Fibroblast of lung (primary cell): ENCODE results near the gene IQSEC3. TPM values are rescaled to one million over a fixed set of nuclear protein-coding genes. Genes with fewer than 3 reads are reported as not detected.

Source experiments
- DNase-seq, 2 donors: peaks; one replicate each; pipeline versions ENCODE4 v3.0.0 to v3.0.0-alpha.2; 2010; ENCODE audit warnings: low read depth in 2 of 2
- H2AFZ ChIP-seq: 2 replicates; pipeline ENCODE4 v1.5.1; 2012; ENCODE audit warnings: low read length, control low read depth, inconsistent platforms
- H3K27ac ChIP-seq: 2 replicates; pipeline ENCODE4 v1.5.1; 2011; ENCODE audit warnings: low read length, control low read depth; ENCODE audit not compliant: insufficient read depth
- H3K27me3 ChIP-seq: 2 replicates; pipeline ENCODE4 v1.5.1; 2011; ENCODE audit warnings: mild to moderate bottlenecking, low read length; ENCODE audit not compliant: control insufficient read depth, insufficient read depth
- H3K36me3 ChIP-seq: 2 replicates; pipeline ENCODE4 v1.5.1; 2011; ENCODE audit warnings: low read length; ENCODE audit not compliant: control insufficient read depth, insufficient read depth
- H3K4me1 ChIP-seq: 2 replicates; pipeline ENCODE4 v1.5.1; 2011; ENCODE audit warnings: low read length; ENCODE audit not compliant: control insufficient read depth, insufficient read depth; ENCODE audit errors: extremely low read depth
- H3K4me2 ChIP-seq: 2 replicates; pipeline ENCODE4 v1.5.1; 2011; ENCODE audit warnings: low read length, control low read depth; ENCODE audit not compliant: insufficient read depth; ENCODE audit errors: extremely low read depth
- H3K4me3 ChIP-seq, 4 experiments: fragments of 200-600 bp in 1 of 4; sonication (generic) in 1 of 4; replicated peaks in 1 of 4; 2 replicates each; pipeline ENCODE4 v1.5.1; 2011 to 2016; ENCODE audit warnings: low read length in 4 of 4, low read depth in 3 of 4, mild to moderate bottlenecking in 3 of 4, control low read depth in 2 of 4, inconsistent platforms in 1 of 4, mixed read lengths in 1 of 4; ENCODE audit not compliant: insufficient read depth in 1 of 4; ENCODE audit errors: control extremely low read depth in 1 of 4
- H3K79me2 ChIP-seq: 2 replicates; pipeline ENCODE4 v1.5.1; 2012; ENCODE audit warnings: mild to moderate bottlenecking, low read length, inconsistent platforms; ENCODE audit not compliant: control insufficient read depth, insufficient read depth
- H3K9ac ChIP-seq: 2 replicates; pipeline ENCODE4 v1.5.1; 2011; ENCODE audit warnings: mild to moderate bottlenecking, low read length, control low read depth; ENCODE audit not compliant: insufficient read depth
- H3K9me3 ChIP-seq: 2 replicates; pipeline ENCODE4 v1.5.1; 2012; ENCODE audit warnings: low read depth, low read length; ENCODE audit not compliant: control insufficient read depth, insufficient read depth
- H4K20me1 ChIP-seq: 2 replicates; pipeline ENCODE4 v1.5.1; 2011; ENCODE audit warnings: low read length; ENCODE audit not compliant: control insufficient read depth, insufficient read depth; ENCODE audit errors: extremely low read depth
- EZH2 ChIP-seq: IDR thresholded peaks from 2 replicates; pipeline ENCODE4 v1.5.1; 2012; ENCODE audit warnings: low read length, control low read depth, mild to moderate bottlenecking; ENCODE audit errors: missing control alignments
- polyA plus RNA-seq, 2 donors: library from polyadenylated mRNA; depleted of rRNA in 1 of 2; stranded (reverse) in 1 of 2; unstranded in 1 of 2; fragments of >200 nt; gene quantifications; 2 replicates each; pipeline ENCODE4 v1.2.1, GENCODE V29; 2011 to 2012; ENCODE audit warnings: missing spikeins in 1 of 2
- total RNA-seq: library from RNA; depleted of rRNA; stranded (reverse); fragments of >200 nt; gene quantifications from 2 replicates; pipeline ENCODE4 v1.2.1, GENCODE V29; 2014
- TF ChIP-seq, protein P1 (sequence below), 2 donors: IDR thresholded peaks in 1 of 2; conservative IDR thresholded peaks in 1 of 2; 1 replicate in 1 of 2; 2 replicates in 1 of 2; pipeline ENCODE4 v1.5.1; 2011 to 2012; ENCODE audit warnings: low read length in 2 of 2, control low read depth in 1 of 2, inconsistent platforms in 1 of 2, low read depth in 1 of 2, mild to moderate bottlenecking in 1 of 2

IQSEC3 gene
- total and polyA plus RNA-seq, 2 donors (not counting 1 experiment from before 2014, with no cell fraction given), result 0.14 to 1.3 TPM

- Histone ChIP-seq H3K4me1 (no peaks in the 10 kb centered on the region), H3K27me3 (peaks cover 11% of the 10 kb centered on the region)
Observed at GRCh38 chr12:114626-115211, 48.2 kb downstream of the IQSEC3 start.

DNA sequence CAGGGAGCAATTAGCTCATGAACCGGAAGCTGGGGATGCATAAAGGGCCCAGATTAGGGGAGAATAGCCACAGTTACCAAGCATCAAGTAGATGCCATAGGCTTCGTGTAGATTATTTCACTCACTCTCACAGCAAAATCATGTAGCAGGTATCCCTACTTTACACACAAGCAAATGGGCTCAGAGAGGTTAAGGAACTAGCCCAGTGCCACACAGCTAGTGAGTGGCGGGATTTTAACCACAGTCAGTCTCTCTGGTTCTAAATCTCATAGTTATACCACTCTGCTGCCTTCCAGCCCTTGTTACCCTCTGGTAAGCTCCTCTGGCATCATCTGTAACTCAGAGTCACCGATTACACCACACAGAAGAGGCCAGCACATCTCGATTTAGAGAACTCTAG is 49.0 kb downstream of the IQSEC3 start:
- Histone ChIP-seq H3K27me3 (peaks cover 11% of the 10 kb centered on the region), H3K79me2 (no peaks in the 10 kb centered on the region), H3K27ac (no peak overlapping the region), H3K36me3 (no peaks in the 10 kb centered on the region), H3K4me2 (no peak overlapping the region), H2AFZ (no peak overlapping the region), H3K4me1 (no peaks in the 10 kb centered on the region), H3K9ac (no peak overlapping the region), H4K20me1 (no peaks in the 10 kb centered on the region), H3K9me3 (no peaks in the 10 kb centered on the region), H3K4me3 (no peak overlapping the region)
- TF ChIP-seq, protein P1, sequence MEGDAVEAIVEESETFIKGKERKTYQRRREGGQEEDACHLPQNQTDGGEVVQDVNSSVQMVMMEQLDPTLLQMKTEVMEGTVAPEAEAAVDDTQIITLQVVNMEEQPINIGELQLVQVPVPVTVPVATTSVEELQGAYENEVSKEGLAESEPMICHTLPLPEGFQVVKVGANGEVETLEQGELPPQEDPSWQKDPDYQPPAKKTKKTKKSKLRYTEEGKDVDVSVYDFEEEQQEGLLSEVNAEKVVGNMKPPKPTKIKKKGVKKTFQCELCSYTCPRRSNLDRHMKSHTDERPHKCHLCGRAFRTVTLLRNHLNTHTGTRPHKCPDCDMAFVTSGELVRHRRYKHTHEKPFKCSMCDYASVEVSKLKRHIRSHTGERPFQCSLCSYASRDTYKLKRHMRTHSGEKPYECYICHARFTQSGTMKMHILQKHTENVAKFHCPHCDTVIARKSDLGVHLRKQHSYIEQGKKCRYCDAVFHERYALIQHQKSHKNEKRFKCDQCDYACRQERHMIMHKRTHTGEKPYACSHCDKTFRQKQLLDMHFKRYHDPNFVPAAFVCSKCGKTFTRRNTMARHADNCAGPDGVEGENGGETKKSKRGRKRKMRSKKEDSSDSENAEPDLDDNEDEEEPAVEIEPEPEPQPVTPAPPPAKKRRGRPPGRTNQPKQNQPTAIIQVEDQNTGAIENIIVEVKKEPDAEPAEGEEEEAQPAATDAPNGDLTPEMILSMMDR (conservative IDR thresholded peaks at IDR 0.05 in 1 of 2, IDR thresholded peaks at IDR 0.05 in 1 of 2; ENCODE audit: low read depth in 1 of 2, low read length in 2 of 2), result no peak
- no peak for TF ChIP-seq EZH2
- no peak for DNase-seq

More at GRCh38 chr12:114626-115211, 48.2 kb downstream of the IQSEC3 start:
- Histone ChIP-seq H3K4me3 (no peak overlapping the region), H3K9ac (no peak overlapping the region), H3K27ac (no peak overlapping the region), H2AFZ (no peak overlapping the region), H3K79me2 (no peaks in the 10 kb centered on the region), H3K9me3 (no peaks in the 10 kb centered on the region), H3K4me2 (no peak overlapping the region), H4K20me1 (no peaks in the 10 kb centered on the region), H3K36me3 (no peaks in the 10 kb centered on the region)
- no peak for DNase-seq
- TF ChIP-seq, protein P1 (conservative IDR thresholded peaks at IDR 0.05 in 1 of 2, IDR thresholded peaks at IDR 0.05 in 1 of 2; ENCODE audit: low read depth in 1 of 2, low read length in 2 of 2), result no peak
- no peak for TF ChIP-seq EZH2

DNA sequence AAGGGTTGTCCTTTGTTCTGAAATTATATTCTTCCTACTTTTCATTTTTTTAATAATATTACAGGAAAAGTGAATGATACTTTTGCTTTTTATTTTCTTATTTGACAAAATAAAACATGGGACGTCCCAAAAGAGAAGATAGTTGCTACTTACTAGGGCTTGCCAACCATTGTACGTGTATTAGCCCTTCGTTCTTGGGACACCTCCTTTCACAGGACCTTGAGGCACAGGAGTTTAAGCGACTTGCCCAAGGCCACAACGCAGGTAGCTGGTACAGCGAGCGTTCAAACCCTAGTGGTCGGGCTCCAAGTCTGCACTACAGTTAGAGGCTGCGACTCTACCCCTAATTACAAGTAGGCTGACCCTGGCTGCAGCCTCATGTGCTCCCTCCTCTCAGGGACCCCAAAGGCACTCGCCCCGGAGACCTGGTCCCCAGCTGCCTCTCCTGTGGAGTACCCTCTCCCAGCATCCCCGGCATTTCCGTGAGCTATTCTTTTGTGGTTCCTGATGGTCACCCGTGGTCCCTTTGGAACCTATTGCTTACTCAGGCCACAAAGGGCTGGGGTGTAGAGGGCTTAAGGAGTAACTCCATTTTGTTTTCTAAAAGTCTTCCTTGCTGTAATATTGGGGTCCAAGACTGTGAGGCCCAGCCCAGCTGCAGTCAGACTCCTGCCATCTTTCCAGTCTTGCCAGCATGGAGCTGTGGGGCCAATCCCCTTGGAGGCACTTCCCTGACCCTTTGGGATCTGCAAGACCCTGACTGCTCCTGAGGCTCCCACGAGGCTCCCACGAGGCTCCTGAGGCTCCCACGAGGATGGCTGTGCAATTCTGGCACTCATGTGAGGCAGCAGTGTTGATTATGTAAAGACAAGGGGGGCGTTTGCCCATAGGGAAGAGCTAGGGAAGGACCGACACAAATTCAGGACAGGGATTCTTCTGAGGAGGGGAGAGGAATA is 49.7 kb downstream of the IQSEC3 start:
- Histone ChIP-seq H3K36me3 (no peaks in the 10 kb centered on the region), H3K9ac (no peak overlapping the region), H4K20me1 (no peaks in the 10 kb centered on the region), H3K9me3 (no peaks in the 10 kb centered on the region), H3K4me3 (no peak overlapping the region), H3K4me1 (no peaks in the 10 kb centered on the region), H3K79me2 (no peaks in the 10 kb centered on the region), H2AFZ (no peak overlapping the region), H3K27ac (no peak overlapping the region), H3K27me3 (peaks cover 11% of the 10 kb centered on the region), H3K4me2 (no peak overlapping the region)
- TF ChIP-seq, protein P1 (conservative IDR thresholded peaks at IDR 0.05 in 1 of 2, IDR thresholded peaks at IDR 0.05 in 1 of 2; ENCODE audit: low read depth in 1 of 2, low read length in 2 of 2), result no peak
- no peak for TF ChIP-seq EZH2
- no peak for DNase-seq
